Measurements from ENCODE around the gene KSR1.
"Not testable (repeated sequence)": the region's sequence is repeated elsewhere in the genome, so short reads cannot be mapped to it uniquely, and the experiment has no call there.

The KSR1 gene

DNA sequence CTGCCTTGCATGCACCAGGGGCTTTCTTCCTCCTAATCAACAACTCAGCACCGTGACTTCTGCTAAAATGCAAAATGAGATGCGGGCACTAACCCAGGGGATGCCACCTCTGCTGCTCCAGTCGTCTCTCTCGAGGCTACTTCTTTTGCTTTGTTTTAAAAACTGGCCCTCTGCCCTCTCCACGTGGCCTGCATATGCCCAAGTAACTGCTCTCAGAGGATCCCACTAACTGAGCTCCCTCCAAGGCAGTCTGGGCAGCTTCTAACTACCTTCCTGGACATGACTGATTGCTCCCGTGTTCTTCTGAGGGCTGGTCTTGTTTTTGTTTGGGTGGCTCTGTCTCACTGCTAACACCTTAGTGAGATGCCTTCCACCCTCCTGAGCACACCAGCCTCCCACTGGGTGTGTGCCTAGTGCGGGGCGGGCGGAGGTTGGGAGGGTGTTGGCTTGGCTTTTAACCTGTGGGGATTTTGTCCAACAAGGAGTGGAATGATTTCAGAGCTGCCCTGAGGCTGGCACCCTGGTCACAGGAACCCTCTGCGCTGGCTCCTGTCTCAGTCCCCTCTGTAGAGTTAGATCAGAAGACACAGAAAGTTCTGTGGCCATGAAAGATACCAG lies 165.8 kb downstream of the KSR1 start:
- DNase-seq, result no peak

DNA sequence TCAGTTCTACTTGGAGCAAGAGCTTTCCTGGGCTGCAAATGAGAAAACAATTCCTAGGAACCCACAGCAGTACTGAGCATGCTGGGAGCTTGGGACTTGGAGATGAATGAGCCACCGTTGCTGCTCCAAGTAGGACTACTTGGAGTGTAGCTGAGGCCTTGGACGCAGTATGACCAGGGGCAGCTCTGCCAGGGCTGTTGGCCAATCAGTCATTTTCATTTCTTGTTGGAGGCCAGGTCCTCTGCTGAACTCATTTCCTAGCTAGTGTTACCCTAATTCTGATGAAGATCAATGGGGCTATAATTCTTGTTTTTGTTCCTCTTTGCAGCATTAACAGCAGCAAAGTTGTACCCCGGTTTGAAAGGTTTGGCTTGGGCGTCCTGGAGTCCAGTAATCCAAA lies 166.7 kb downstream of the KSR1 start:
- no peak for DNase-seq

- no peak for DNase-seq
These were observed 167.4 kb downstream of the KSR1 start for GRCh38 chr17:27623614-27624013.

- DNase-seq, result no peak
These were observed 168.3 kb downstream of the KSR1 start for GRCh38 chr17:27624539-27624938.

- DNase-seq, result no peak
These were observed 169.6 kb downstream of the KSR1 start for GRCh38 chr17:27625856-27626255.

DNA sequence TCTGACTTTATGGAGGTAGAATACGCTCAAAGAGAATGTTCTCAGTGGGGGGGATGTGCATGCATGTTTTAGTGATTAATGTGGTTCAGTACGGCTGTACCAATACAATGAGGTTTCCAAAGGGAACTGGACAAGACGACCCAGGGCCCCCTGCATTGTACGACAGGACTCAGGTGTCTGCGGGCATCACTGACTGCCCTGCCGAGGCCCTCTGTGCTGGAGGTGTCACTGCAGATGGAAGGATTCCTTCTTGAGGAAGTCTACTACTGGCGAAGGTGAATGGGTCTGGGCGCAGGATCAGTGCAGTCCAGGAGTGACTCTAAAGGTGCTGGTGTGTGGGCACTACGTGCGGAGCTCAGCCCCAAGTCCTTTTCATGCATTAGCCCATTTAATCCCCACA lies 171.3 kb downstream of the KSR1 start:
- no peak for DNase-seq

DNA sequence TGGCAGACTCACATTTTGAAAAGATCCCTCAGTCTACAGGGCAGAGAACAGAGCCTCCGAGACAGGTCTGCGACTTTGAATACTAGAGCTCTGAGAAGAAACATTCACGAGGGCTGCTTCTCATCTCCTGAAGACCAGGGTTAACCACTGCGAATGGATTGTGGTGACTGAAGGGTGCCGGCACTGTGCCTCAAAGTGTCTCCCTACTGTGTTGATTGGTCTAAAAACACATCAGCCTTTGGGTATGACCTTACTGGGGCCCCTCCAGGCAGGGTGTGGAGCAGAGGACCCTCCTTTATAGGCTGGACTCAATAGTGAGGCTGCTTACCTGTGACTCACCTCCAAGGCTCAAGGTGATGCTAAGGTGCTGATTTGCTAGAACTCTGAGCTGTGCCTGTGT lies 172.1 kb downstream of the KSR1 start:
- DNase-seq, result no peak

DNA sequence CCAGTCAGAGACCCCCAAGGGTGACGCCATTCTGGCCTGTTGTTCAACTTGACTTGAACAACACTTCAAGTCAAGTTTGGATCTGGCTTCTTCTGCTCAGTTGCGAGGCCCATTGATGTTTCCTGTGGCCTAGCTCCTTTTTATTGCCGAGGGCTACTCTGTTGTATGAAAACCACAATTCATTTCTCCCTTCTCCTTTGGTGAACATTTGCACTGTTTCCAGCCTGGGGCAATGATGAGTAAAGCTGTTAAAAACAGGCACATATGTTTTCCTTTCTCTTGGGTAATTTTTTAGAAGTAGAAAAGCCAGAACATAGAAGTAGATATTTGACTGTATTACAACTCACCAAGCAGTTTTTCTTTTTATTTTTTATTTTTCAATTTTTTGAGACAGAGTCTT lies 173.0 kb downstream of the KSR1 start:
- DNase-seq, result not testable (repeated sequence)

GRCh38 chr17:27630607-27631410 lies 174.6 kb downstream of the KSR1 start, which contains the start of gene LGALS9:
Gene LGALS9 (plus strand): TSS chr17:27631188. CDS start chr17:27631266, 78 bp downstream.
- no peak for DNase-seq

DNA sequence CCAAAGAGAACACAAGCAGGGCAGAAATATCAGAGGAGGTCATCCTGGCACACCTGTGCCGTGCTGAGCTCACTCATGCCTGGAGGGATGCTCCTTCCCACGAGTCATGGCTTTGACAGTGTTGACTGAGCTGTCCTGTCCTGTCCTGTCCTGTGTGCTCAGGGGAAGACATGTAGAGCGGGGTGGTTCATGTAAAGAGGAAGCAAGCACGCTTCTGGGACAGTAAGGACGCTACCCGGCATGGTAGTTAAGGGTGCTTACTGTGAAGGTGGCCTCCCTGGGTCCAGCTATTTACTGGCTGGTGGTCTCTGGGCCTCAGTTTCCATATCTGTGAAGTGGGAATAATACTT lies 175.1 kb downstream of the KSR1 start:
- no peak for DNase-seq

DNA sequence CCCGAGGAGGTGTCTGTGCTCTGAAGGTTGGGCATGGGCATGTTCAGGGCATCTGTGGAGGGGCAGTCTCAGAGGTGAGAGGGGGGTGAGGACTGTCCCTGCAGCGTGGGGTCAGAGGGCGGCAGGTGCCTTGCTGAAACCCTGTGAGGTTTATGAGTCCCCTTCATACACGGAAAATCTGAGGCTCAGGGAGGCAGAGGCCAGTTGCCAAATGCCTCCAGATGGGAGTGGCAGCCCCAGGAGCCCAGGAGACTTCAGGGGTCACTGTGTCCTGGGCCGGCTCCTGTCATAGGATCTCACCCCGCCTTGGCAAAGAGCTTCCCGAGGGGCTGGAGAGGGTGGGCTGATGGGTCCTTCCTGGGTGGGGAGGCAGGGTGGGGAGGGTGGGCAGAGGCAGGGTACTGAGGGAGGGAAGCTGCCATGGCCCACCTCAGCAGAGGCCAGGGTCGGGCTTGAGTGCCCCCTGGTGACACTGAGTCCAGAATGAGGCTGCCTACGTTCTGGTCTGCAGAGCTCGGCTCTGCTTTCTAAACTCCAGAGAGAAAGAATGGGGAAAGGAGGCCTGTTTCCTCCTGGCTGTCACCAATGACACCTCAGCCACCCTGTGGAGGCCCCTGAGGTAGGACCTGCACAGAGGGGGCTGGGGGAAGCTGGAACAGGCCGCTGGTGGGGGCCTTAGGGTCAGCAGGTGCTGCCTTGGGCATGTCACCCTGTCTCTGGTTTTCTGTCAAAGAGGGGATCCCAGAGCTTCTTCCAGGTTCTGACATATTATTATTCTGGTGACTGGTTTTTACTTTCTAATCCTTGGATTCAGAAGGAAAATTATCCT lies 175.9 kb downstream of the KSR1 start:
- DNase-seq, result no peak

DNA sequence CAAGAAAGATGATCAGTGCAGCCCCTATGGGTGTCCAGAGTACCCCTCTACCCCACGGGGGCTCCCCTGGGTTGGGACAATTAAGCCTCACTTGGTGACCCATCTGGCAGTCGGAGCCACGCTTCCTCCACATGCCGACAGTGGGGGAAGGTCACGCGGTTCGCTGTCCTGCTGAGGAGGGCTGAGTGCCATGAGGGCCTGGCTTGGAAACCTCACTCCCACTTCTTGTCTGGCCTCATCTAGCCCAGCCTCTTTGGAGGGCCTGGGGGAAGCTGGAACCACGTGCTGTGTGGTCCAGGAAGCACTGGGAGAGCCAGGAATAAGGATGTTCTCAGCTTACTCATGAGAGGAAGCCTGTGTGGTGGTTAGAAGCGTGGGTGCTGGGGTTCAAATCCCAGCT lies 176.5 kb downstream of the KSR1 start:
- DNase-seq, result not testable (repeated sequence)

DNA sequence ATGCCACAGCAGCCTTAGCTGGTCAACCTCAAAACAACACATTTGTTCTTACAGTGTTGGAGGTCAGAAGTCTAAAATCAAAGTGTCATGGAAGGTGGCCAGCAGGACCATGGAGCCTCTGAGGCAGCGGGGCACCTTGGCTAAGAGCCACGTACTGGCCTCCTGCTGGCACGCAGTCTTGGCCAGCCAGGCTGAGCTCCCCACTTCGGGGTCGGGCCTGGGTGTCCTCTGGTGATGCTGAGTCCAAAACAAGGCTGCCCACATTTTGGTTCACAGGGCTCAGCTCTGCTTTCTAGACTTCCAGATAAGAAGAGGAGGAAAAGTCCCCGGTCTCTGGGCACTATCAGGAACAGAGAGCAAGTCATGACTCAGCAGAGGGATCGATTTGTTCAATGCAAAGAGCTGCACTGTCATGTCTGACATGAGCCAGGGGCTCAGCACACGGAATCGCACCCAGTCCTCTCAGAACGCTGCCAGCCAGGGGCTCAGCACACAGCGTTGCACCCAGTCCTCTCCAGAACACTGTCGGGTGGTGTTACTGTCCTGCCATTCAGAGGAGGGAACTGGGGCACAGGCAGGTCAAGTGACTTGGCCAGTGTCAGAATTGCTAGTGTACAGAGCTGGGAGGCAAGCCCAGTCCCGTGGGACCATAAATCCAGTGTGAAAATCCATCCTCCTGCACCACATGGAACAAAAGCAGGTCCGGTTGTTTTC lies 177.2 kb downstream of the KSR1 start:
- no peak for DNase-seq

DNA sequence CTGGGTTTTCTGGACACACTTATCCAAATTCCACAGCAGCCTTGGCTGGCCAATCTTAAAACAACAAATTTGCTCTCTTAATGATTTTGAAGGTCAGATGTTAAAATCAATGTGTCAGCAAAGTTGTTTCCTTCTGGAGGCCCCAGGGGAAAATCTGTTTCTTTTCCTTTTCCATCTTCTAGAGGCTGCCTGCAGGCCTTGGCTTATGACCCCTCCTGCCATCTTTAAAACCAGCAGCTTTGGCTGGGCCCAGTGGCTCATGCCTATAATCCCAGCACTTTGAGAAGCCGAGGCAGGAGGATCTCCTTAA lies 177.7 kb downstream of the KSR1 start:
- DNase-seq, result no peak

DNA sequence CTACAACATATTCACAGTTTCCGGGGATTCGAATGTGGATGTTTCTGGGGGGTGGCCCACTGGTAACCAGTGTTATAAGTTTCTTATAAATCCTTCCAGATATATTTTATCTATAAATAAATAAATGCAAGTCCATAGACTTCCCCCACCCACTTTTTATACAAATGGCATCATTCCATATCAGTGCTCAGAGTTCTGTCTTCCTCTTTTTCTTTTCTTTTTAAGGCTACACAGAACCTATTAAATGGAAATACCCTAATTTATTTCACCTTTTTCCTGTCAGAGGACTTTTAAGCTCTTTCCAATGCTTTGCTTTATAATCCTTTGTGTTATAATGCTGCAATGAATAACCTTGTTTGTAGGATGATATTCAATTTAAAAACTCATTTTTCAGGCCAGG lies 178.5 kb downstream of the KSR1 start:
- no peak for DNase-seq

- DNase-seq, result no peak
These were observed 179.1 kb downstream of the KSR1 start for GRCh38 chr17:27635275-27635823.

- not testable (repeated sequence) for DNase-seq
These were observed 179.8 kb downstream of the KSR1 start for GRCh38 chr17:27636005-27636520.

DNA sequence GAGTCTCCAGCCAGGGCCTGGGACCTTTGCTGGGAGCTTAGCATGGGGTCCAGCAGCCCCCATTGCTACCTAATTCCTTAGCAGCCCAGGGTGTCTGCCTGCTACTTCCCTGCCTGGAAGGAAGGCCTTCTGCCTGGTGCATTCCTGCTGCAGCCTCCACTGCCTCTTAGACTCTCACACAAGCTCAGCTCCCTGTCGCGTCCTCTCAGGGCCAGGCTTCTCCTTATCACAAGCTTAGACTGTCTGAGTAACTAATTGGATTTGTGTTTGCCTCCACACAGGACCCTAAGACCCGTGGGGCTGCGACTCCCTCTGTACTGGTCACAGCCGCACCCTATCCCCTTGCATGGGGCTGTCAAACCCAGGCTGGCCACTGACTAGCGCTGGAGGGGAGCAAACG lies 181.6 kb downstream of the KSR1 start:
- DNase-seq, result not testable (repeated sequence)

- not testable (repeated sequence) for DNase-seq
These were observed 182.2 kb downstream of the KSR1 start for GRCh38 chr17:27638415-27638914.

GRCh38 chr17:27640790-27641189 lies 184.5 kb downstream of the KSR1 start:
- DNase-seq, result no peak

GRCh38 chr17:27644586-27644985 lies 188.3 kb downstream of the KSR1 start:
- no peak for DNase-seq

- DNase-seq, result not testable (repeated sequence)
These were observed 189.4 kb downstream of the KSR1 start for GRCh38 chr17:27645621-27646020.

Measured in stimulated activated CD4-positive, alpha-beta T cell treated with anti-CD3 and anti-CD28 coated beads, Interleukin-1b, Interleukin-23, amount 100 ng/mL, for 48 hours (primary cell).